Smooth muscle cell (in vitro differentiated cells): Measurements from ENCODE around the gene SLC1A7. TPM values are rescaled to one million over a fixed set of nuclear protein-coding genes. Genes with fewer than 3 reads are reported as not detected.

Experiments used
- DNase-seq: peaks from one replicate; lab custom pipeline; 2025; ENCODE audit not compliant: unreplicated experiment; lab: John Stamatoyannopoulos, UW
- H2AFZ ChIP-seq: fragments of 200-600 bp; sonication (generic); 2 replicates; pipeline ENCODE4 v1.6.0; 2016; ENCODE audit warnings: antibody characterized with exemption, low read depth, mild to moderate bottlenecking
- H3F3A ChIP-seq: fragments of 200-600 bp; sonication (generic); 2 replicates; pipeline ENCODE4 v1.6.0; 2017; ENCODE audit warnings: antibody characterized with exemption, low read depth
- H3K27ac ChIP-seq: fragments of 200-600 bp; sonication (generic); 2 replicates; pipeline ENCODE4 v1.5.1; 2016; ENCODE audit warnings: low read depth, mild to moderate bottlenecking
- H3K27me3 ChIP-seq: fragments of 200-600 bp; sonication (generic); 2 replicates; pipeline ENCODE4 v1.6.1; 2016; ENCODE audit warnings: low read depth, mild to moderate bottlenecking
- H3K36me3 ChIP-seq: fragments of 200-600 bp; sonication (generic); 2 replicates; pipeline ENCODE4 v1.5.1; 2016; ENCODE audit warnings: low read depth
- H3K4me1 ChIP-seq: fragments of 200-600 bp; sonication (generic); 2 replicates; pipeline ENCODE4 v1.5.1; 2016; ENCODE audit warnings: low read depth
- H3K4me2 ChIP-seq: fragments of 200-600 bp; sonication (generic); 2 replicates; pipeline ENCODE4 v1.6.0; 2016; ENCODE audit warnings: mild to moderate bottlenecking
- H3K4me3 ChIP-seq: fragments of 200-600 bp; sonication (generic); 2 replicates; pipeline ENCODE4 v1.5.1; 2016; ENCODE audit warnings: mild to moderate bottlenecking
- H3K79me2 ChIP-seq: fragments of 200-600 bp; sonication (generic); 2 replicates; pipeline ENCODE4 v1.6.0; 2016; ENCODE audit warnings: low read depth, mild to moderate bottlenecking
- H3K9ac ChIP-seq: fragments of 200-600 bp; sonication (generic); 2 replicates; pipeline ENCODE4 v1.6.0; 2016; ENCODE audit warnings: low read depth
- H3K9me3 ChIP-seq: fragments of 200-600 bp; sonication (generic); replicated peaks from 2 replicates; pipeline ENCODE4 v1.5.1; 2016; ENCODE audit warnings: low read depth
- H4K20me1 ChIP-seq: fragments of 200-600 bp; sonication (generic); 2 replicates; pipeline ENCODE4 v1.6.0; 2016; ENCODE audit warnings: low read depth
- WGBS: methylation state at CpG from one replicate; pipeline ENCODE4 v1.1.7; 2016; ENCODE audit warnings: low lambda C conversion rate; 5-methylcytosine and 5-hydroxymethylcytosine counted together
- polyA plus RNA-seq: library from polyadenylated mRNA; unstranded; fragments of >200 nt; fragmentation: Nextera tagmentation; extraction: Ambion mirVana; gene quantifications from 2 replicates; pipeline ENCODE4 v1.2.1, GENCODE V29; 2016
- total RNA-seq: library from RNA; depleted of rRNA; stranded (reverse); fragments of >200 nt; gene quantifications from 2 replicates; pipeline ENCODE4 v1.2.3, GENCODE V29; 2014
- TF ChIP-seq, protein P1 (sequence below): fragments of 200-600 bp; sonication (generic); IDR thresholded peaks from 2 replicates; pipeline ENCODE4 v1.5.1; 2017; ENCODE audit warnings: borderline replicate concordance, mild to moderate bottlenecking, antibody characterized with exemption; ENCODE audit not compliant: insufficient read depth, poor library complexity, severe bottlenecking

SLC1A7 gene
- total and polyA plus RNA-seq, 2 experiments from 2014 or later: 0.05 TPM; not detected in 1

DNA sequence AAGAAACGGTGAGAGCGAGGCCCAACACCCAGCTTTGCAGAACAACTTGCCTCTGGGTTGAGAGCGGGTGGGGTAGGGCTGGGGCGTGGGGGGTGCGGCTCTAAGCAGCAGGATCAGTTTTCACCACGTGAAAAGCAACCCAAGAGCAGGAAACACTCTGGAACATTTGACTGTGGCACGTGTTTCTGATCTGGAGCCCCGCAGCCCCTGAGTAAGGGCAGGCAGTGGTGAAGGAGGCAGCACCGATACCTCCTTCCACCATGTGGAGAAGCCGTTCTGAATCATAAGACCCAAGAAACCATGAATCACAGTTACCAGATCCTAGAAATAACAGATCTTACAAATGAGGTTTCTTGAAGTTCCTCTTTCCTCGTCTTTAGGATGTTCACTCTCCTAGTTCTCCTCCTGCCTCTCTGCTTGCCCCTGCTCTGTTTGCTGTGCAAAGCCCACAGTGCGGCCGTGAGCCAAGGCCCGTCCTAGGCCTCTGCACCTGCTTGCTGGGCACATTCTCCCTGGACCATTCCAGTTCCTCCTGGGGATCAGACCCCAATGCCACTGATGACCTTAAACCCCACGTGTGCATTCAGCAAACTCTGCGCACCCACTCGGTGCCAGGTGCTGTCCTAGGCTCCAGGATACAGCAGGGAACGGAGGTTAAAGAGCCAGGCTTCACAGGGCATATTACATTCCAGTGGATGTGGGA is 31.9 kb downstream of the SLC1A7 start:
- Histone ChIP-seq H3K9ac (no peak overlapping the region), H3K4me3 (no peak overlapping the region), H3K27ac (no peak overlapping the region)

DNA sequence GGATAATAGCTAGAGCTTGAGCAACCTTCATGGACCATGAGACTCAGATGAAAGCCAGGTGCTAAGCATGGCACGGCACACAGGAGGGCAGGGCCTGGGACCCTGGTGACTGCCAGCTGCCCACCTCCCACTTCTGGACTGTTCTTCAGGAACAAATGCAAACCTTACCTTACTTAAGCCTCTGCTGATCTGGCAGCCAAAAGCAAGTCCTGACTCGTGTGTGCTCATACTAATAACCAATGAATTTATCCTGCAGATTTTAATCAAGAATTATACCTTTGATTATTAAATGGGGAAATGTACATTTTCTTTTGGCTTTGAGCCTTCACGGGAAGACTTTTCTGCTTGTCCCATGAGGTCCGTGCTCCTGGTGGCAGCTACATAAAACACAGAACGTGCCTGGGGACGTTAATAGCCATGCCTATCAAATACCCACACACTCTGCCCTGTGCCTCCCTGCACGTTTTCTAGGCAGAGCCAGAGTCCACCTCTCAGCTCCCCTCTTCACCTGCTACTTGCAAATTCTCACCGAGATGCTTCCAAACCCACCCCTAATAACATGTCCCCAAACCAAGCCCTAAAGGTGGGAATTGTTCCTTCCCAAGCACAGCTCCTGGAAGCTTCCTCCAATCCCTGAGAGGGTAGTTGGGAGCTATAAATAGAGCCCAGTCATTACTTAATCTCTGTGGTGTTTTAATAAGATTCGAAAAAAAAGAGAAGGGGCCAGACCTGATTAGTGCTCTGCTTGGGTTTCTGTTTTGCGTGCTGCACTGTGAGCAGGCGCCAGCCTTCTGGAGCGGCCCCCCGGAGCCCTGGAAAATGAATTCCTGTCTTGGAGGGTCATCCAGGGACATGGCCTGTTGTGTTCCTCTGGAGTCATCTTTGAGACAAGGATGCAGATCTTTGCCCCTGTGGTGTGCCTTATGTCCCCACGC is 33.5 kb downstream of the SLC1A7 start:
- Histone ChIP-seq H3K27me3 (peaks cover 8% of the 10 kb centered on the region), H2AFZ (no peak overlapping the region), H3K9me3 (peaks cover 4% of the 10 kb centered on the region), H3K4me2 (peak overlapping the region; percentile 78), H3K27ac (no peak overlapping the region), H3K4me3 (no peak overlapping the region), H3K9ac (no peak overlapping the region), H3K79me2 (no peaks in the 10 kb centered on the region), H3F3A (no peaks in the 10 kb centered on the region), H4K20me1 (no peaks in the 10 kb centered on the region), H3K4me1 (peaks cover 23% of the 10 kb centered on the region), H3K36me3 (no peaks in the 10 kb centered on the region)
- TF ChIP-seq, protein P1, sequence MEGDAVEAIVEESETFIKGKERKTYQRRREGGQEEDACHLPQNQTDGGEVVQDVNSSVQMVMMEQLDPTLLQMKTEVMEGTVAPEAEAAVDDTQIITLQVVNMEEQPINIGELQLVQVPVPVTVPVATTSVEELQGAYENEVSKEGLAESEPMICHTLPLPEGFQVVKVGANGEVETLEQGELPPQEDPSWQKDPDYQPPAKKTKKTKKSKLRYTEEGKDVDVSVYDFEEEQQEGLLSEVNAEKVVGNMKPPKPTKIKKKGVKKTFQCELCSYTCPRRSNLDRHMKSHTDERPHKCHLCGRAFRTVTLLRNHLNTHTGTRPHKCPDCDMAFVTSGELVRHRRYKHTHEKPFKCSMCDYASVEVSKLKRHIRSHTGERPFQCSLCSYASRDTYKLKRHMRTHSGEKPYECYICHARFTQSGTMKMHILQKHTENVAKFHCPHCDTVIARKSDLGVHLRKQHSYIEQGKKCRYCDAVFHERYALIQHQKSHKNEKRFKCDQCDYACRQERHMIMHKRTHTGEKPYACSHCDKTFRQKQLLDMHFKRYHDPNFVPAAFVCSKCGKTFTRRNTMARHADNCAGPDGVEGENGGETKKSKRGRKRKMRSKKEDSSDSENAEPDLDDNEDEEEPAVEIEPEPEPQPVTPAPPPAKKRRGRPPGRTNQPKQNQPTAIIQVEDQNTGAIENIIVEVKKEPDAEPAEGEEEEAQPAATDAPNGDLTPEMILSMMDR: no peak
- DNase-seq: peak; percentile 19
- 52% methylated on average over 14 of the region's 14 CpGs for WGBS

More for the DNA sequence above, 31.9 kb downstream of the SLC1A7 start:
- Histone ChIP-seq H3K79me2 (no peaks in the 10 kb centered on the region), H3K4me1 (peaks cover 16% of the 10 kb centered on the region), H3K9me3 (peaks cover 4% of the 10 kb centered on the region), H2AFZ (no peak overlapping the region), H4K20me1 (no peaks in the 10 kb centered on the region), H3F3A (no peaks in the 10 kb centered on the region), H3K36me3 (no peaks in the 10 kb centered on the region), H3K4me2 (peak overlapping the region; percentile 78), H3K27me3 (no peaks in the 10 kb centered on the region)
- TF ChIP-seq, protein P1: no peak
- 63% methylated on average over 18 of the region's 18 CpGs for WGBS
- no peak for DNase-seq

DNA sequence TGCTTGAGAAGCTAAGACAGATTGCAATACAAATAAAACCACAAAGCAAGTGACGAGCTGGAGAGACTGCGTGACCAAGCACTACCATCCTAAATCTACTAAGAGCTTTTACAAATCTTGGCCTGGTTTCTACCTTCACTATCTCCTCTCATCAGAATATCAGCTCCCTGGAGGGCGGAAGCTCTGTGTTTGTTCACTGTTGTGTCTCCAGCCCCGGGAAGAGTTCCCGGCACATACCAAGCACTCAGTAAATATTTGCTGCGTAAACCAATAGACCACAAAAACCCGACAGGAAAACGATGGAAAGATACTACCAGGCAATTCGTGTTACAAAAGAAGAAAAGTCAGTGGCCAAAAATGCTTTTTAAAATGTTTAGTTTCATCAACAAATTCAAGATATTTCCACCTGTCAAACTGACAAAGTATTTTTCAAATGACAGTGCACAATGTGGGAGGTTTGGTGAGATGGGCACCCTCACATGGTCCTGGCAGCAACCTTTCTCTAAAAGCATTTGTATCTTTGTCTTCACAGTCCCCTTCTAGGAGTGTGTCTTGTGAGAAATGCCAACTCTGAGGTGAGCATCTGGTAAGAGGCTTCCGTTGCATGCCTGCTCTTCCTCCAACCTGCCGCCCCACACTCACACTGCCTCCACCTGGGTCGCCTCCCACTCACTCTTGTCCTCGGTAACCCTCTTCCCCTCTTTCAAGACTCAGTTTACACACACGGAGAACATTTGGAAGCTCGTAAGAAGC is 34.7 kb downstream of the SLC1A7 start:
- H3K9ac ChIP-seq: no peak overlapping the region
- peak overlapping the region; percentile 32 for H3K27ac ChIP-seq
- peaks cover 23% of the 10 kb centered on the region for H3K4me1 ChIP-seq
- peak overlapping the region; percentile 9 for H2AFZ ChIP-seq
- H3K4me3 ChIP-seq: no peak overlapping the region
- H3K9me3 ChIP-seq: peaks cover 4% of the 10 kb centered on the region
- H3F3A ChIP-seq: no peaks in the 10 kb centered on the region
- peaks cover 11% of the 10 kb centered on the region for H3K27me3 ChIP-seq
- no peaks in the 10 kb centered on the region for H3K79me2 ChIP-seq
- no peaks in the 10 kb centered on the region for H3K36me3 ChIP-seq
- no peaks in the 10 kb centered on the region for H4K20me1 ChIP-seq
- TF ChIP-seq, protein P1: no peak
- DNase-seq: no peak
- 39% methylated on average over 15 of the region's 15 CpGs for WGBS
- H3K4me2 ChIP-seq: peak overlapping the region; percentile 56
